Neuronal stem cell (in vitro differentiated cells): ENCODE measurements around the gene CYP27B1.

ENCODE experiments used
- DNase-seq: peaks from one replicate; pipeline ENCODE4 v3.0.0-alpha.2; 2013; ENCODE audit warnings: low spot score
- H2AFZ ChIP-seq: one replicate; pipeline ENCODE4 v1.6.1; 2013; ENCODE audit warnings: mild to moderate bottlenecking, low read length, inconsistent platforms
- H2AK5ac ChIP-seq: 2 replicates; pipeline ENCODE4 v1.6.1; 2013; ENCODE audit warnings: low read depth, mild to moderate bottlenecking, inconsistent platforms, low read length, moderate library complexity, mixed read lengths
- H2BK120ac ChIP-seq: 2 replicates; pipeline ENCODE4 v1.6.1; 2013; ENCODE audit warnings: low read depth, mild to moderate bottlenecking, inconsistent platforms, low read length, moderate library complexity, mixed read lengths
- H2BK12ac ChIP-seq: one replicate; pipeline ENCODE4 v1.6.1; 2013; ENCODE audit warnings: low read length, inconsistent platforms
- H2BK15ac ChIP-seq: 2 replicates; pipeline ENCODE4 v1.6.1; 2013; ENCODE audit warnings: mild to moderate bottlenecking, low read length, inconsistent platforms, mixed read lengths
- H2BK5ac ChIP-seq: one replicate; pipeline ENCODE4 v1.6.1; 2013; ENCODE audit warnings: inconsistent platforms, mild to moderate bottlenecking, low read length, moderate library complexity
- H3K14ac ChIP-seq: one replicate; pipeline ENCODE4 v1.6.1; 2013; ENCODE audit warnings: low read length, inconsistent platforms
- H3K18ac ChIP-seq: 2 replicates; pipeline ENCODE4 v1.6.1; 2013; ENCODE audit warnings: low read length, inconsistent platforms
- H3K23ac ChIP-seq: 2 replicates; pipeline ENCODE4 v1.6.1; 2013; ENCODE audit warnings: low read depth, mild to moderate bottlenecking, mixed read lengths, low read length, inconsistent platforms; ENCODE audit not compliant: poor library complexity
- H3K27ac ChIP-seq: replicated peaks from 3 replicates; pipeline ENCODE4 v1.5.1; 2013; ENCODE audit warnings: low read length, inconsistent platforms
- H3K27me3 ChIP-seq, 3 experiments: 2 replicates each; pipeline ENCODE4 v1.6.1; 2013; ENCODE audit warnings: low read length in 3 of 3, mild to moderate bottlenecking in 2 of 3, inconsistent platforms in 1 of 3, low read depth in 1 of 3, mixed read lengths in 1 of 3, moderate library complexity in 1 of 3; ENCODE audit not compliant: control insufficient read depth in 3 of 3, insufficient read depth in 3 of 3
- H3K36me3 ChIP-seq, 2 donors: replicated peaks in 1 of 2; 2 replicates each; pipeline ENCODE4 v1.6.1; 2013; ENCODE audit warnings: low read length in 2 of 2; ENCODE audit not compliant: control insufficient read depth in 2 of 2, insufficient read depth in 2 of 2
- H3K4ac ChIP-seq: 2 replicates; pipeline ENCODE4 v1.6.1; 2013; ENCODE audit warnings: inconsistent platforms, mild to moderate bottlenecking, low read length, moderate library complexity
- H3K4me1 ChIP-seq, 2 donors: 1 replicate in 1 of 2; 2 replicates in 1 of 2; pipeline ENCODE4 v1.6.1; 2013; ENCODE audit warnings: low read length in 2 of 2, low read depth in 1 of 2; ENCODE audit not compliant: control insufficient read depth in 2 of 2, insufficient read depth in 1 of 2
- H3K4me2 ChIP-seq: one replicate; pipeline ENCODE4 v1.6.1; 2013; ENCODE audit warnings: mild to moderate bottlenecking, low read length, inconsistent platforms; ENCODE audit not compliant: insufficient read depth, poor library complexity, severe bottlenecking
- H3K4me3 ChIP-seq, 2 donors: 2 replicates each; pipeline ENCODE4 v1.5.1; 2013; ENCODE audit warnings: low read length in 2 of 2, mild to moderate bottlenecking in 2 of 2, inconsistent platforms in 1 of 2, moderate library complexity in 1 of 2
- H3K79me1 ChIP-seq: one replicate; pipeline ENCODE4 v1.6.1; 2013; ENCODE audit warnings: low read depth, mild to moderate bottlenecking, inconsistent platforms, low read length, moderate library complexity
- H3K9ac ChIP-seq: one replicate; pipeline ENCODE4 v1.6.1; 2013; ENCODE audit warnings: mild to moderate bottlenecking, low read depth, low read length, inconsistent platforms; ENCODE audit not compliant: poor library complexity
- H3K9me3 ChIP-seq, 2 donors: replicated peaks in 1 of 2; 2 replicates each; pipeline versions ENCODE3 to v1.6.1; 2013; ENCODE audit warnings: low read length in 2 of 2, mild to moderate bottlenecking in 2 of 2, inconsistent platforms in 1 of 2, low read depth in 1 of 2, mixed read lengths in 1 of 2, moderate library complexity in 1 of 2; ENCODE audit not compliant: control insufficient read depth in 2 of 2, insufficient read depth in 1 of 2
- H4K8ac ChIP-seq: one replicate; pipeline ENCODE4 v1.6.1; 2013; ENCODE audit warnings: low read depth, mild to moderate bottlenecking, inconsistent platforms, low read length, moderate library complexity
- H4K91ac ChIP-seq: one replicate; pipeline ENCODE4 v1.6.1; 2013; ENCODE audit warnings: low read length, low read depth, mild to moderate bottlenecking, inconsistent platforms; ENCODE audit not compliant: poor library complexity
- WGBS, 2 donors: extraction: QIAGEN DNeasy Blood & Tissue Kit; methylation state at CpG; one replicate each; pipeline ENCODE4 v1.1.7; 2013; ENCODE audit warnings: missing lambda C conversion rate in 2 of 2, mixed read lengths in 1 of 2; ENCODE audit not compliant: insufficient read length in 2 of 2, insufficient replicate concordance in 1 of 2; ENCODE audit errors: extremely low coverage in 2 of 2; 5-methylcytosine and 5-hydroxymethylcytosine counted together

Gene CYP27B1

DNA sequence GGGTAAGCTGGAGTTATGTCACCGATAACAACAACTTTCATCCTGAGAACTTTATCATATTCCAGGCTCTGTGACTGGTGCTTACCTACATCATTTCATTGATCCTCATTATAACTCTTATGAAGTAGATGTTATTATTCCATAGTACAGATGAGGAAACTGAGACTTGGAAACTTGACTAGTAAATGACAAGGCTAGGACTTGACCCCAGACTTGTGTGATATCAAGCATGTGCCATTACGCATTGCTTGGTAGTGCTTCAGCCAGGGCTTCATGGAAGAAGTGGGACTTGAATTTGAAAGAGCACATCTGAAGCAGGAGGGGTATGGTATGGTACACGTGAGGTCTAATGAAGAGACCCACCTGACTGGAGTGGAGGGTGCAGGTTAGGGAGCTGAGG is 39.8 kb upstream of the CYP27B1 start:
- Histone ChIP-seq H3K9me3 (no peaks in the 10 kb centered on the region), H2AFZ (no peak overlapping the region), H2AK5ac (no peak overlapping the region), H3K27ac (no peak overlapping the region), H3K27me3 (no peaks in the 10 kb centered on the region), H3K23ac (no peak overlapping the region), H2BK5ac (no peak overlapping the region), H3K18ac (no peak overlapping the region), H3K4me1 (no peaks in the 10 kb centered on the region), H3K4ac (no peak overlapping the region), H3K4me2 (no peak overlapping the region), H4K8ac (no peak overlapping the region), H3K36me3 (peaks cover 12 to 72% of the 10 kb centered on the region in 2 donors), H2BK120ac (no peak overlapping the region), H2BK12ac (no peak overlapping the region), H2BK15ac (no peak overlapping the region), H4K91ac (no peak overlapping the region), H3K79me1 (no peaks in the 10 kb centered on the region), H3K4me3 (no peak overlapping the region), H3K14ac (no peak overlapping the region), H3K9ac (no peak overlapping the region)
- no peak for DNase-seq
- no CpG with 5 or more reads among the region's 3 CpGs for WGBS, 2 donors

DNA sequence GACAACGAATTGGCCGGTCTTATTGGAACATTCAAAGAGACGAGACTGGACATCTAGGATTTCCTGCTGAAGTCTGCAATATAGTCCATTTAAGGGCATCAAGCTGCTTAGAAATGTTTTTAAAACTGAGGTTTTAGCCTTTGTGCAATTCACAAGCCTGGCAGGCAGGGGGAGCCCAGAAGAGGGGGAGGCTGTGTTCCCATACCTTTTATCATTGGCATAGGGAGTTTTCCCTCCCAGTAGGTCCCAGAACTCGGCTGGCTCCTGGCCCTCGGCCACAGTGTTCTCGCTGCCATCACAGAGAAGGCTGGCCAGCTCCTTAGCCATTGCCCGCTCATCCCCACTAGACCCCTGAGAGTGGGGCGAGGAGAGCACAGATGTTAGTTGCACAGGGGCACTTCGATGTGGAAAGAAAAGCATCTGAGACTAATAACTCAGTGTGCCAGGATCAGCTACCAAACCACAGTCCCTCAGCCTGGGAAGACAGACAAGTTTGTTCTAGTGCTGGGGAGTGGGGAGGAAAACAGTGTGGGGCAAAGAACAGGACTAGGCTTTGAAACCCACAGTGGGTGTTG is 36.5 kb upstream of the CYP27B1 start:
- no peak for DNase-seq
- Histone ChIP-seq H3K23ac (no peak overlapping the region), H3K4me2 (no peak overlapping the region), H2BK5ac (no peak overlapping the region), H2AK5ac (no peak overlapping the region), H3K27ac (no peak overlapping the region), H3K18ac (no peak overlapping the region), H3K27me3 (no peaks in the 10 kb centered on the region), H3K4ac (no peak overlapping the region), H3K9me3 (no peaks in the 10 kb centered on the region), H2AFZ (no peak overlapping the region), H2BK15ac (no peak overlapping the region), H2BK120ac (no peak overlapping the region), H3K9ac (no peak overlapping the region), H3K36me3 (peaks cover 10 to 74% of the 10 kb centered on the region in 2 donors), H4K91ac (no peak overlapping the region), H3K4me3 (no peak overlapping the region), H4K8ac (no peak overlapping the region), H3K14ac (no peak overlapping the region), H3K4me1 (no peaks in the 10 kb centered on the region), H3K79me1 (no peaks in the 10 kb centered on the region), H2BK12ac (no peak overlapping the region)
- no CpG with 5 or more reads among the region's 9 CpGs for WGBS, 2 donors

DNA sequence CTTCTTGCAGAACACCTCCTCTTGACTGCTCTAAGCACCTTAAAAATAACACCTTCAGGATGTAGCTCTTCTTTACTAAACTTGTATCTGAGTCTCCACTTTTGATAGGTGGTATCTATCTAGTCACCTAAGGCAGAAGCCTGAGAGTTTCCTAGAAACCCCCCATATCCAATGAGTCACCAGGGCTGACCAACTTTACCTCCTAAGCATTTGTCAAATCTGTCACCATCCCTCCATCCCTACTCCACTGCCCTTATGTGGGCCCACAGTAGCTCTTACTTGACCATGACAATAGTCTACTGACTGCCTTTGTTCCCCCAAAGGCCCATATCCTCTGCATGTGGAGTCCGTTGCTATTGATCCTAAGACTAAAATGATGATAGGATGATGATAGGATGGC is 35.7 kb upstream of the CYP27B1 start:
- no peak overlapping the region for H2AK5ac ChIP-seq
- H2BK120ac ChIP-seq, result no peak overlapping the region
- no peak overlapping the region for H2AFZ ChIP-seq
- H2BK5ac ChIP-seq, result no peak overlapping the region
- no peak overlapping the region for H2BK12ac ChIP-seq
- no peak overlapping the region for H4K91ac ChIP-seq
- H3K23ac ChIP-seq, result no peak overlapping the region
- H3K4me1 ChIP-seq, result no peaks in the 10 kb centered on the region
- peaks cover 5 to 73% of the 10 kb centered on the region in 2 donors for H3K36me3 ChIP-seq
- no peaks in the 10 kb centered on the region for H3K79me1 ChIP-seq
- no peak overlapping the region for H2BK15ac ChIP-seq
- H3K27me3 ChIP-seq, result no peaks in the 10 kb centered on the region
- no peak overlapping the region for H3K18ac ChIP-seq
- no peak overlapping the region for H3K4me3 ChIP-seq
- no CpG with 5 or more reads among the region's 1 CpG for WGBS, 2 donors
- H4K8ac ChIP-seq, result no peak overlapping the region
- no peaks in the 10 kb centered on the region for H3K9me3 ChIP-seq
- no peak overlapping the region for H3K9ac ChIP-seq
- H3K14ac ChIP-seq, result no peak overlapping the region
- DNase-seq, result no peak
- no peak overlapping the region for H3K27ac ChIP-seq
- no peak overlapping the region for H3K4ac ChIP-seq
- no peak overlapping the region for H3K4me2 ChIP-seq

DNA sequence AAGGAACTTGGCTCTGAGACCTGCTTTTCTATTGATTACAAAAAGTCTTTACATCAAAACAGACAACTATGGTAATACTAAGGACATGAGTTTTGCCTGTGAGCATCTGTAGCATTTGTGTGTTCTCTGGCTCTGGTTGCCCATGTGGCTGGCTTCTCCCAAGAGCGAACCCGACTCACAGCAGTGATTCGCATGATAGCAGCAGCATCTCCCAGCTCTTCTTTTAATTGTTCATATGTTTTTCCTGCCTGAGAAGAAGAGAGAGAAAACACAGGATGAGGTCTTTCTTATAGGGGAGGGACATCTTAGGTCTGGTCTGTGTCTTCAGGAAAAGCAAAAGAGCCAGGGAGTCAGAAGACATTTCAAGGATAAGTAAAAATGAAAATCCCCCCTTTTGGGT is 34.1 kb upstream of the CYP27B1 start:
- no peak overlapping the region for H2BK5ac ChIP-seq
- no peak overlapping the region for H3K27ac ChIP-seq
- no peak overlapping the region for H4K91ac ChIP-seq
- H2AK5ac ChIP-seq, result no peak overlapping the region
- H4K8ac ChIP-seq, result no peak overlapping the region
- H2BK12ac ChIP-seq, result no peak overlapping the region
- H3K18ac ChIP-seq, result no peak overlapping the region
- H2BK15ac ChIP-seq, result no peak overlapping the region
- H3K9me3 ChIP-seq, result no peaks in the 10 kb centered on the region
- no peak for DNase-seq
- no peak overlapping the region for H3K23ac ChIP-seq
- H3K27me3 ChIP-seq, result no peaks in the 10 kb centered on the region
- H2AFZ ChIP-seq, result no peak overlapping the region
- H3K9ac ChIP-seq, result no peak overlapping the region
- no peak overlapping the region for H3K14ac ChIP-seq
- H3K4ac ChIP-seq, result no peak overlapping the region
- no peak overlapping the region for H2BK120ac ChIP-seq
- no CpG with 5 or more reads among the region's 3 CpGs for WGBS, 2 donors
- no peaks in the 10 kb centered on the region for H3K79me1 ChIP-seq
- no peak overlapping the region for H3K4me2 ChIP-seq
- H3K4me3 ChIP-seq, result no peak overlapping the region
- no peaks in the 10 kb centered on the region for H3K4me1 ChIP-seq
- H3K36me3 ChIP-seq, result peaks cover 12 to 74% of the 10 kb centered on the region in 2 donors
